ENCODE measurements around the gene MUSTN1.
A peak's percentile ranks its signal among the peaks of the same experiment; 100 is the strongest.

The MUSTN1 gene

DNA sequence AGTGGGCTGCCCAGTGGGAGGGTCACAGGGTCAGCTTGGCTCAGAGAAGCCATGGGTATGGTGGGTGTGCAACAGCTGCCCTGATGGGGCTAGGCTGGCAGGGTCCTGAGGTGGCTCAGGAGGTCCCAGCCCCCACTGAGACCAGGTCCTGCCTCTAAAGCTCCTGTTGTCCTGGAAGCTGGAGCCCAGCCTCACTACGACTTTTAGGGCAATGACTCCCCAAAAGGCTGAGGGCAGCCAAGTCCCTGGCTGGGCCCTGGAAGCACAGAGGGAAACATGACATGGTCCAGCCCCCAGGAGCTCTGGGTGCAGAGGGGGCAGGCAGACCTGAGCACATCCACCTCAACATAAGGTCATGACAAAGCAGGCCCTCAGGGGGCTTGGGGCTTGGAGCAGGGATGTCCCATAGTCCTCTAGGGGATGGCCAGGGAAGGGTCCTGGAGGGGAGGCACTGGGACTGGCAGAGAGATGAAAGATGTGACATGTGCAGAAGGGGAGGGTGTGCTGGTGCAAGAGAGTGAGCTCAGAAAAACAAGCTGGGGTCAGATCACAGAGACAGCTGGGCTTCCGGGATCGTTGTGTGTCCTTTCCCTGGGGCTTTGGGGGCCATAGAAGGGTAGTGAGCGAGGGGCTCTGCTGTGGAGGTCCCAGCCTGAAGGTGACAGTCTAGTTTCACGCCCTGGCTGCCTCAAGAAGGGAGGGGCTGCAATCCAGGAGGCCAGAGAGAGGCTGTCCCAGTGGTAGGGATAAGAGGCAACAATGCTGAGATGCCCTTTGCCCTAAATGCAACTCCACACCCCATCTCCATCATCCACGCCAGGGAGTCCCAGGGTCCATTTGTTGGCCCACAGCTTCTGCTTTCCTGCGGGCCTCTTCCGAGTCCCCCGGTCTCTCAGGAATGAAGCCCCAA is 40.9 kb downstream of the MUSTN1 start:
- no peak for DNase-seq (ENCODE audit: low read depth)
- H3K4me3 ChIP-seq (ENCODE audit: low read depth, low read length): no peak overlapping the region
- TF ChIP-seq, protein P1, sequence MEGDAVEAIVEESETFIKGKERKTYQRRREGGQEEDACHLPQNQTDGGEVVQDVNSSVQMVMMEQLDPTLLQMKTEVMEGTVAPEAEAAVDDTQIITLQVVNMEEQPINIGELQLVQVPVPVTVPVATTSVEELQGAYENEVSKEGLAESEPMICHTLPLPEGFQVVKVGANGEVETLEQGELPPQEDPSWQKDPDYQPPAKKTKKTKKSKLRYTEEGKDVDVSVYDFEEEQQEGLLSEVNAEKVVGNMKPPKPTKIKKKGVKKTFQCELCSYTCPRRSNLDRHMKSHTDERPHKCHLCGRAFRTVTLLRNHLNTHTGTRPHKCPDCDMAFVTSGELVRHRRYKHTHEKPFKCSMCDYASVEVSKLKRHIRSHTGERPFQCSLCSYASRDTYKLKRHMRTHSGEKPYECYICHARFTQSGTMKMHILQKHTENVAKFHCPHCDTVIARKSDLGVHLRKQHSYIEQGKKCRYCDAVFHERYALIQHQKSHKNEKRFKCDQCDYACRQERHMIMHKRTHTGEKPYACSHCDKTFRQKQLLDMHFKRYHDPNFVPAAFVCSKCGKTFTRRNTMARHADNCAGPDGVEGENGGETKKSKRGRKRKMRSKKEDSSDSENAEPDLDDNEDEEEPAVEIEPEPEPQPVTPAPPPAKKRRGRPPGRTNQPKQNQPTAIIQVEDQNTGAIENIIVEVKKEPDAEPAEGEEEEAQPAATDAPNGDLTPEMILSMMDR (conservative IDR thresholded peaks at IDR 0.05; ENCODE audit: low read depth, low read length): no peak

DNA sequence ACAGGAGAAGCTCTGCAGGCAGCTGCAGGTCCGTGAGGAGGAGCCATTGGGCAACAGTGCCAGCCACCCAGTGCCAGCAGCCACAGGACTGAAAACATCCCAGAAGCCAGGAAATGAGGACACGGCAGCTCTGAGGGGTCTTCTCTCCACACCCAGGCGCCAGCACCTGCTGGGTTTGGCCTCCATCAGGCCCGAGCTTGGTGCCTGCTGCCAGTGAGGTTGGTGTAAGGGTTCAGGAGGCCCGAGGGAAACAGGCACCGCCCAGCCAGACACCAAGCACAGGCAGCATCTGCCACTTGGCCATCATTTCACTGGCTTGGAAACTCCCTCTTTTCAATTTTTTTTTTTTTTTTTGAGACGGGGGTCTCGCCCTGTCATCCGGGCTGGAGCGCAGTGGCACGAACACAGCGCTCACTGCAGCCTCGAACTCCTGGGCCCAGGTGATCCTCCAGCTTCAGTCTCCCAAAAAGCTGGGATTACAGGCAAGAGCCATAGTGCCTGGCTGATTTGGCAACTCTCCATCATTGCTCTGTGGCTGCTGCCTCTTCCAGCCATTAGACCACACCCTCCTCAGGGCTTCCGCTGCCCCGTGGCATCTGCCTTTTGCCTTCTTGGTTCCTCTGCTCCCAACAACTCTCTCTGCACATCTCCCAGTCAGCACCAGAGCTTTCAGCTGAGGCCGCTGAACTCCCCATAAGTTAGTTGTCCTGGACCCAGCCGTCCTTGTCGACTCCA is 41.7 kb downstream of the MUSTN1 start:
- no peak overlapping the region for H3K4me3 ChIP-seq (ENCODE audit: low read depth, low read length)
- DNase-seq (ENCODE audit: low read depth): no peak
- TF ChIP-seq, protein P1 (conservative IDR thresholded peaks at IDR 0.05; ENCODE audit: low read depth, low read length): no peak

DNA sequence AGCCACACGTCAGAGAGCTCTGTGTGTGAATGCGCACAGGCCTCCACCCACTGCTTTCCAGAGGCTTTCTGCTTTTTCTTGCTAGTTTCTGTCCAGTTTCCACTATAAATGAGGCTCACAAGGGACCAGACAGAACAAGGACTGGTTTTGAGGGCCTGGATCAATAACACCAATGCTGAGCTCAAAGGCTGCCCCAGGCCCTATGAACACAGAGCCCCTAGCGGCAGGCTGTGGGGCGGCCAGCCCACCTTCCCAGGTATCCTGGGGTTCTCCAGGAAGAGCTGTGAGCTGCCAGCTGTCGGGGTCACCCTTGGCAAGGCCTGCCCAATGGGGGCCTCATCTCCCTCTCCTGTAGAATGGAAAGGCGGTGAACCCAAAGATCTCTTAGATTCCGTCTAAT is 42.4 kb downstream of the MUSTN1 start:
- TF ChIP-seq, protein P1 (conservative IDR thresholded peaks at IDR 0.05; ENCODE audit: low read depth, low read length): peak; percentile 17
- no peak overlapping the region for H3K4me3 ChIP-seq (ENCODE audit: low read depth, low read length)
- DNase-seq (ENCODE audit: low read depth): no peak

DNA sequence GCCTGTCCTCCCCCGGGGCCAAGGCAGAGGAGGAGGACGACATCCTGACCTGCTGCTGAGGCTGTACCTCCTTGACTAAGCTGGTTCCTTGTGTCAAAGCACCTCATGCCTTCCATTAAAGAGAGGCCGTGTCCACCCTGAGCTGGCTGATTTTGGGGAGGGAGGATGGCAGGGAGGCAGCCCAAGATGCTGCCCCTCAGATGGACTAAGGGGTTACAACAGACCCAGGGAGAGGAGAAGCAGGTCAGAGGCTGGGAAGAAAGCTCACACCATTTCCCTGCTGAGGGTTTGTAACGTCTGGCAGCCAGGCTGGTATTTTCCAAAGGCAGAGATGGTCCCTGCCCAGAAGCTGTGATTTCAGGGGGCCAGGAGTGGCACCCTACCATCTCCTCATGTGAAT is 42.9 kb downstream of the MUSTN1 start:
- DNase-seq (ENCODE audit: low read depth): no peak
- no peak overlapping the region for H3K4me3 ChIP-seq (ENCODE audit: low read depth, low read length)
- TF ChIP-seq, protein P1 (conservative IDR thresholded peaks at IDR 0.05; ENCODE audit: low read depth, low read length): no peak

DNA sequence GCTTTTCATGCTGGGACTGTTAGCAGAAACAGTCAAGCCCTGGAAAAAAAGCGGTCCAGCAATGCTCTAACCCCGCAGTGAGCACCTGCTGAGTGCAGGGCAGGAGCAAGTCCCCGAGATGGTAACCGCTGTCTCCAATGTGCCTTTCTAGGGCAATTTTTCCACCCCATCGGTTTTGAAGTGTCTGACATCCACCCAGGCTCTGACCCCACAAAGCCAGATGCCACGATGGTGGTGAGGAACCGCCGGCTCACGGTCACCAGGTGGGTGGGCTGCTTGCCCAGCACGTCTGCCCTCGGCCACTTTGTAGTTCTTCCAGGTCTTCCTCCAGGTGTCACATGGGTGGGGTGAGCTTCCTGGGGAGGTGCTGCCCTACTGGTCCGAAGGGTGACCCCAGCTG is 43.5 kb downstream of the MUSTN1 start:
- no peak overlapping the region for H3K4me3 ChIP-seq (ENCODE audit: low read depth, low read length)
- DNase-seq (ENCODE audit: low read depth): no peak
- TF ChIP-seq, protein P1 (conservative IDR thresholded peaks at IDR 0.05; ENCODE audit: low read depth, low read length): no peak

DNA sequence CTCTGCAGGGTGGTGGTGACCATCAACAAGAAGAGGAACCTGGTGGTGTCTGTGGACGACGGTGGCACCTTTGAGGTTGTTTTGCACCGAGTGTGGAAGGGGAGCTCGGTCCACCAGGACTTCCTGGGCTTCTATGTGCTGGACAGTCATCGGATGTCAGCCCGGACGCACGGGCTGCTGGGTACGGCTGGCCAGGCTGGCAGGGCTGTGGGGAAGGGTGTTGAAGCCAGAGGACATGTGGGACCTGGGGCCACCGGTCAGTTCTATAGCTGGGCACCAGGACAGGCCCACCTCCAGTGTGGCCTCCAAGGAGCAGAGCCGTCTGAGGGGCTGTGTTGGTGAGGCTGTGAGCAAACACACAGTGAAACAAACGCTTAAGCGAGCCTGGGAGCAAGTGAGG is 44.1 kb downstream of the MUSTN1 start:
- TF ChIP-seq, protein P1 (conservative IDR thresholded peaks at IDR 0.05; ENCODE audit: low read depth, low read length): no peak
- DNase-seq (ENCODE audit: low read depth): no peak
- H3K4me3 ChIP-seq (ENCODE audit: low read depth, low read length): no peak overlapping the region

All from choroid plexus epithelial cell (primary cell).